Measurements from ENCODE around the gene ADAMTS4. TPM values are rescaled to one million over a fixed set of nuclear protein-coding genes. Genes with fewer than 3 reads are reported as not detected.
A peak's percentile ranks its signal among the peaks of the same experiment; 100 is the strongest.

ADAMTS4 gene
- total RNA-seq, 4 donors from 2014 or later, result 0.93 to 9.9 (median 6.3) TPM

- Histone ChIP-seq H3K9me3 (no peaks in the 10 kb centered on the region), H3K27me3 (no peaks in the 10 kb centered on the region), H3K36me3 (no peaks in the 10 kb centered on the region), H3K27ac (no peak overlapping the region), H3K4me3 (no peak overlapping the region), H3K4me1 (no peaks in the 10 kb centered on the region)
- WGBS, result 96% methylated on average over 29 of the region's 29 CpGs
- TF ChIP-seq EP300 (IDR thresholded peaks at IDR 0.05) (no peak), POLR2A (IDR thresholded peaks at IDR 0.05) (no peak), CTCF (IDR thresholded peaks at IDR 0.05) (no peak), POLR2AphosphoS5 (IDR thresholded peaks at IDR 0.05) (no peak)
- no peak for DNase-seq (ENCODE audit: low spot score in 2 of 2)
These were observed 58.0 kb downstream of the ADAMTS4 start for GRCh38 chr1:161140755-161141400.

- H3K4me1 ChIP-seq, result no peaks in the 10 kb centered on the region
- DNase-seq (ENCODE audit: low spot score in 2 of 2), result no peak
- H3K27me3 ChIP-seq, result no peaks in the 10 kb centered on the region
- no peak overlapping the region for H3K4me3 ChIP-seq
- no peak overlapping the region for H3K27ac ChIP-seq
- WGBS, result 25% methylated on average over 1 of the region's 1 CpG
- H3K36me3 ChIP-seq, result no peaks in the 10 kb centered on the region
- no peaks in the 10 kb centered on the region for H3K9me3 ChIP-seq
- TF ChIP-seq CTCF (IDR thresholded peaks at IDR 0.05) (peak; percentile 29 to 31), POLR2AphosphoS5 (IDR thresholded peaks at IDR 0.05) (no peak), EP300 (IDR thresholded peaks at IDR 0.05) (no peak), POLR2A (IDR thresholded peaks at IDR 0.05) (no peak)
These were observed 59.1 kb downstream of the ADAMTS4 start for GRCh38 chr1:161139766-161140165.

GRCh38 chr1:161138431-161138830 is 60.4 kb downstream of the ADAMTS4 start:
- Histone ChIP-seq H3K4me3 (no peak overlapping the region), H3K27me3 (no peaks in the 10 kb centered on the region), H3K9me3 (no peaks in the 10 kb centered on the region), H3K4me1 (peaks cover 8% of the 10 kb centered on the region), H3K36me3 (no peaks in the 10 kb centered on the region), H3K27ac (no peak overlapping the region)
- TF ChIP-seq POLR2A (IDR thresholded peaks at IDR 0.05) (no peak), CTCF (IDR thresholded peaks at IDR 0.05) (no peak), EP300 (IDR thresholded peaks at IDR 0.05) (no peak), POLR2AphosphoS5 (IDR thresholded peaks at IDR 0.05) (no peak)
- 92% methylated on average over 1 of the region's 1 CpG for WGBS
- no peak for DNase-seq (ENCODE audit: low spot score in 2 of 2)

GRCh38 chr1:161137881-161138280 is 61.0 kb downstream of the ADAMTS4 start:
- Histone ChIP-seq H3K4me1 (peaks cover 12% of the 10 kb centered on the region), H3K4me3 (no peak overlapping the region), H3K27ac (no peak overlapping the region), H3K9me3 (no peaks in the 10 kb centered on the region), H3K36me3 (no peaks in the 10 kb centered on the region), H3K27me3 (no peaks in the 10 kb centered on the region)
- TF ChIP-seq EP300 (IDR thresholded peaks at IDR 0.05), result no peak
- TF ChIP-seq POLR2A (IDR thresholded peaks at IDR 0.05), result no peak
- no peak for TF ChIP-seq POLR2AphosphoS5 (IDR thresholded peaks at IDR 0.05)
- no peak for TF ChIP-seq CTCF (IDR thresholded peaks at IDR 0.05)
- WGBS, result 65% methylated on average over 3 of the region's 3 CpGs
- no peak for DNase-seq (ENCODE audit: low spot score in 2 of 2)

Other genes starting within 250 kb of the ADAMTS4 start
- 1 to 10 TPM in 1 of 4 donors, under 1 TPM in 1, not detected in 2; 0.55 to 1.2 TPM for gene ITLN2, start 244.2 kb downstream of the ADAMTS4 start, total RNA-seq
- 100 to 1,000 TPM; 101 to 112 (median 107) TPM for gene F11R, start 177.9 kb downstream of the ADAMTS4 start, total RNA-seq
- gene TSTD1, start 160.1 kb downstream of the ADAMTS4 start, total RNA-seq, result 100 to 1,000 TPM in 2 of 4 donors, 10 to 100 TPM in 2; 70.0 to 123 (median 98.8) TPM
- 10 to 100 TPM; 33.9 to 88.7 (median 43.7) TPM for gene USF1, start 153.1 kb downstream of the ADAMTS4 start, total RNA-seq
- 10 to 100 TPM; 12.3 to 46.2 (median 14.5) TPM for gene ARHGAP30, start 129.2 kb downstream of the ADAMTS4 start, total RNA-seq
- 100 to 1,000 TPM; 126 to 188 (median 164) TPM for gene NECTIN4, start 109.5 kb downstream of the ADAMTS4 start, total RNA-seq
- gene KLHDC9, start 100.7 kb downstream of the ADAMTS4 start, total RNA-seq, result 1 to 10 TPM in 3 of 4 donors, not detected in 1; 1.3 to 4.0 (median 1.4) TPM
- gene PFDN2, start 81.0 kb downstream of the ADAMTS4 start, total RNA-seq, result 10 to 100 TPM; 21.3 to 33.9 (median 27.1) TPM
- gene NIT1, start 80.9 kb downstream of the ADAMTS4 start, total RNA-seq, result 10 to 100 TPM; 28.3 to 58.2 (median 39.6) TPM
- gene DEDD, start 66.4 kb downstream of the ADAMTS4 start, total RNA-seq, result 10 to 100 TPM; 24.4 to 47.0 (median 36.6) TPM
- gene UFC1, start 45.1 kb downstream of the ADAMTS4 start, total RNA-seq, result 10 to 100 TPM; 44.2 to 98.8 (median 80.2) TPM
- 10 to 100 TPM; 18.7 to 37.0 (median 28.8) TPM for gene USP21, start 39.6 kb downstream of the ADAMTS4 start, total RNA-seq
- 10 to 100 TPM; 22.2 to 75.2 (median 37.2) TPM for gene PPOX, start 32.6 kb downstream of the ADAMTS4 start, total RNA-seq
- gene B4GALT3, start 21.5 kb downstream of the ADAMTS4 start, total RNA-seq, result 10 to 100 TPM; 26.9 to 36.6 (median 30.0) TPM
- 100 to 1,000 TPM in 3 of 4 donors, 10 to 100 TPM in 1; 99.1 to 132 (median 112) TPM for gene NDUFS2, start 3.3 kb upstream of the ADAMTS4 start, total RNA-seq
- gene FCER1G, start 16.2 kb upstream of the ADAMTS4 start, total RNA-seq, result 10 to 100 TPM in 1 of 4 donors, 1 to 10 TPM in 2, not detected in 1; 2.3 to 12.6 (median 4.6) TPM
- 10 to 100 TPM in 1 of 4 donors, not detected in 3; 29.6 TPM for gene APOA2, start 24.6 kb upstream of the ADAMTS4 start, total RNA-seq
- 10 to 100 TPM in 2 of 4 donors, 1 to 10 TPM in 2; 6.7 to 21.0 (median 8.7) TPM for gene TOMM40L, start 27.0 kb upstream of the ADAMTS4 start, total RNA-seq
- gene NR1I3, start 39.1 kb upstream of the ADAMTS4 start, total RNA-seq, result 1 to 10 TPM in 1 of 4 donors, not detected in 3; 1.2 TPM
- 10 to 100 TPM in 1 of 4 donors, 1 to 10 TPM in 3; 2.7 to 10.1 (median 3.7) TPM for gene PCP4L1, start 59.7 kb upstream of the ADAMTS4 start, total RNA-seq
- 1 to 10 TPM; 2.0 to 3.9 (median 2.7) TPM for gene MPZ, start 110.9 kb upstream of the ADAMTS4 start, total RNA-seq
- gene SDHC, start 115.3 kb upstream of the ADAMTS4 start, total RNA-seq, result 10 to 100 TPM; 45.0 to 84.6 (median 60.7) TPM
- not detected for gene CFAP126, start 168.8 kb upstream of the ADAMTS4 start, total RNA-seq

Data from suprapubic skin (tissue), 4 donors.